Measurements from ENCODE around the gene POLL. TPM values are rescaled to one million over a fixed set of nuclear protein-coding genes. Genes with fewer than 3 reads are reported as not detected.

Gene POLL
- total and polyA plus RNA-seq, 3 donors from 2014 or later: 50.3 to 93.1 (median 53.5) TPM

- TF ChIP-seq CTCF (IDR thresholded peaks at IDR 0.05): no peak
- TF ChIP-seq POLR2A (IDR thresholded peaks at IDR 0.05): no peak
- no peak for DNase-seq
- Histone ChIP-seq H3K27me3 (no peaks in the 10 kb centered on the region), H3K27ac (no peak overlapping the region), H3K36me3 (ENCODE audit: low read depth, missing control alignments) (no peaks in the 10 kb centered on the region), H3K9me3 (no peaks in the 10 kb centered on the region), H3K4me1 (no peaks in the 10 kb centered on the region), H3K4me3 (no peak overlapping the region)
- intact Hi-C loops (cut with DNase I; ENCODE audit: low total_unique reads): no loop called here
- 87 to 91% methylated on average over 4 of the region's 4 CpGs for WGBS, 2 donors
These were observed 58.1 kb downstream of the POLL start for GRCh38 chr10:101529725-101530553.

GRCh38 chr10:101529207-101529606 is 58.9 kb downstream of the POLL start:
- no peaks in the 10 kb centered on the region for H3K4me1 ChIP-seq
- no peak for TF ChIP-seq CTCF (IDR thresholded peaks at IDR 0.05)
- no peak for TF ChIP-seq POLR2A (IDR thresholded peaks at IDR 0.05)
- no peak for DNase-seq
- no peaks in the 10 kb centered on the region for H3K9me3 ChIP-seq
- H3K36me3 ChIP-seq (ENCODE audit: low read depth, missing control alignments): no peaks in the 10 kb centered on the region
- H3K4me3 ChIP-seq: no peak overlapping the region
- no peak overlapping the region for H3K27ac ChIP-seq
- H3K27me3 ChIP-seq: no peaks in the 10 kb centered on the region
- 85 to 88% methylated on average over 1 of the region's 1 CpG for WGBS, 2 donors
- intact Hi-C loops (cut with DNase I; ENCODE audit: low total_unique reads): no loop called here

Small RNA genes lying within 50 kb of the gene (microRNA-seq; reads per million reads assigned to microRNA genes)
- 0 reads per million in 2 donors for gene MIR3158-1 (ENCODE audit: borderline number of aligned reads in 2 of 2, borderline replicate concordance in 1 of 2)
- gene MIR3158-2 (ENCODE audit: borderline number of aligned reads in 2 of 2, borderline replicate concordance in 1 of 2): 0 reads per million in 2 donors

Small RNA genes lying within 50 kb of the gene (small RNA-seq; reads per million reads assigned to genes)
- 0 reads per million in 2 donors for gene MIR3158-1
- 0 reads per million in 2 donors for gene RNU6-1165P

Other genes with a start within 250 kb of the POLL start
- gene BTRC, start 234.1 kb downstream of the POLL start, total RNA-seq: 10 to 100 TPM; 40.0 to 43.8 TPM
- 41.0 TPM for gene BTRC, start 234.1 kb downstream of the POLL start, polyA plus RNA-seq (ENCODE audit: insufficient read depth, low read depth, low replicate concordance)
- 10 to 100 TPM; 70.9 to 87.6 TPM for gene DPCD, start 64 bp upstream of the POLL start, total RNA-seq
- gene DPCD, start 64 bp upstream of the POLL start, polyA plus RNA-seq (ENCODE audit: insufficient read depth, low read depth, low replicate concordance): 267 TPM
- gene FBXW4, start 106.9 kb upstream of the POLL start, total RNA-seq: 10 to 100 TPM; 62.5 to 76.1 TPM
- gene FBXW4, start 106.9 kb upstream of the POLL start, polyA plus RNA-seq (ENCODE audit: insufficient read depth, low read depth, low replicate concordance): 49.0 TPM
- gene FGF8, start 187.9 kb upstream of the POLL start, total RNA-seq: 1 to 10 TPM in 1 of 2 donors, not detected in 1; 1.1 TPM
- 0.41 TPM for gene FGF8, start 187.9 kb upstream of the POLL start, polyA plus RNA-seq (ENCODE audit: insufficient read depth, low read depth, low replicate concordance)
- 10 to 100 TPM; 38.9 to 64.5 TPM for gene NPM3, start 195.2 kb upstream of the POLL start, total RNA-seq
- gene NPM3, start 195.2 kb upstream of the POLL start, polyA plus RNA-seq (ENCODE audit: insufficient read depth, low read depth, low replicate concordance): 40.9 TPM
- 100 to 1,000 TPM; 161 to 215 TPM for gene OGA, start 230.2 kb upstream of the POLL start, total RNA-seq
- gene OGA, start 230.2 kb upstream of the POLL start, polyA plus RNA-seq (ENCODE audit: insufficient read depth, low read depth, low replicate concordance): 93.3 TPM

Data from testis (tissue), 3 donors.